HCT116 (cell line): ENCODE results near the gene MME. TPM values are rescaled to one million over a fixed set of nuclear protein-coding genes. Genes with fewer than 3 reads are reported as not detected.

Experiments used
- ATAC-seq: fragments of 200-7000 bp; cut with Tn5 transposase; 2 replicates; pipeline ENCODE4 v1.9.1; 2020; ENCODE audit warnings: mild to moderate bottlenecking, moderate library complexity
- BruUV-seq: library from RNA; stranded (reverse); fragments of 400-500 nt; replicated peaks from 2 replicates; lab custom pipeline; 2021; lab: Mats Ljungman, UMichigan
- CTCF ChIA-PET: fragments of 300-600 bp; sonication (Branson Sonifier 250); formaldehyde crosslinking; loops from one replicate; lab custom pipeline; 2021; ENCODE audit warnings: antibody characterized with exemption; lab: Charles Lee
- POLR2A ChIA-PET: fragments of 300-600, 350-600 bp; sonication (Branson Sonifier 250); formaldehyde crosslinking; loops from one replicate; lab custom pipeline; 2021; ENCODE audit warnings: antibody characterized with exemption; lab: Charles Lee
- RAD21 ChIA-PET, 2 experiments: fragments of 300-600 bp; sonication (Branson Sonifier 250); formaldehyde crosslinking; loops; one replicate each; lab custom pipeline; 2023; ENCODE audit warnings: low total read pairs in 2 of 2; ENCODE audit not compliant: uncharacterized antibody in 2 of 2, unreplicated experiment in 2 of 2, low non-redundant PET in 1 of 2; lab: Charles Lee
- DNase-seq: peaks from one replicate; pipeline ENCODE4 v3.0.0-alpha.2; 2010; ENCODE audit warnings: low read depth, low spot score
- H2AFZ ChIP-seq: fragments of 200-600 bp; shearing (Covaris generic), sonication (generic); 2 replicates; pipeline ENCODE4 v1.6.1; 2017; ENCODE audit warnings: low read depth, mixed run types, mixed read lengths, antibody characterized with exemption, low read length; ENCODE audit not compliant: poor library complexity, severe bottlenecking
- H3K27ac ChIP-seq: 2 replicates; pipeline ENCODE4 v1.5.1; 2012; ENCODE audit warnings: low read depth, low read length
- H3K27me3 ChIP-seq: fragments of 200-600 bp; sonication (generic); 2 replicates; pipeline ENCODE4 v1.6.1; 2016; ENCODE audit warnings: mixed run types, low read length, mixed read lengths; ENCODE audit not compliant: insufficient read depth
- H3K36me3 ChIP-seq, 2 experiments: fragments of 200-500 bp in 1 of 2; fragments of 200-600 bp in 1 of 2; sonication (Bioruptor generic) in 1 of 2; sonication (generic) in 1 of 2; 2 replicates each; pipeline versions ENCODE4 v1.5.1 to v1.6.1; 2014 to 2016; ENCODE audit warnings: low read length in 2 of 2, inconsistent platforms in 1 of 2, mixed read lengths in 1 of 2, mixed run types in 1 of 2; ENCODE audit not compliant: insufficient read depth in 2 of 2, control insufficient read depth in 1 of 2
- H3K4me1 ChIP-seq, 2 experiments: fragments of 200-600 bp in 1 of 2; sonication (generic) in 1 of 2; 2 replicates each; pipeline versions ENCODE4 v1.5.1 to v1.6.1; 2012 to 2017; ENCODE audit warnings: low read length in 2 of 2, inconsistent platforms in 1 of 2, mild to moderate bottlenecking in 1 of 2, mixed read lengths in 1 of 2, mixed run types in 1 of 2, moderate library complexity in 1 of 2; ENCODE audit not compliant: insufficient read depth in 2 of 2, control insufficient read depth in 1 of 2
- H3K4me2 ChIP-seq: fragments of 200-600 bp; sonication (generic); 2 replicates; pipeline ENCODE4 v1.6.1; 2017; ENCODE audit warnings: mixed run types, low read length, mixed read lengths
- H3K4me3 ChIP-seq, 2 experiments: fragments of 200-600 bp in 1 of 2; sonication (generic) in 1 of 2; replicated peaks in 1 of 2; 2 replicates each; pipeline ENCODE4 v1.5.1; 2011 to 2016; ENCODE audit warnings: low read length in 2 of 2, control low read depth in 1 of 2, low read depth in 1 of 2, mild to moderate bottlenecking in 1 of 2, mixed read lengths in 1 of 2, mixed run types in 1 of 2
- H3K79me2 ChIP-seq: fragments of 200-600 bp; sonication (generic); 2 replicates; pipeline ENCODE4 v1.6.1; 2017; ENCODE audit warnings: mild to moderate bottlenecking, mixed run types, low read length, moderate library complexity, mixed read lengths; ENCODE audit not compliant: insufficient read depth
- H3K9ac ChIP-seq: fragments of 200-600 bp; sonication (generic); 2 replicates; pipeline ENCODE4 v1.6.1; 2016; ENCODE audit warnings: low read length, mixed read lengths
- H3K9me2 ChIP-seq: fragments of 200-600 bp; sonication (generic), shearing (Covaris generic); 2 replicates; pipeline ENCODE4 v1.6.1; 2017; ENCODE audit warnings: mixed run types, mild to moderate bottlenecking, moderate library complexity; ENCODE audit not compliant: insufficient read depth
- H3K9me3 ChIP-seq, 2 experiments: fragments of 200-500 bp in 1 of 2; fragments of 200-600 bp in 1 of 2; sonication (Bioruptor generic) in 1 of 2; sonication (generic) in 1 of 2; 2 replicates each; pipeline ENCODE4 v1.6.1; 2014 to 2017; ENCODE audit warnings: low read length in 2 of 2, mixed read lengths in 2 of 2, inconsistent platforms in 1 of 2, low read depth in 1 of 2, mild to moderate bottlenecking in 1 of 2, mixed run types in 1 of 2, moderate library complexity in 1 of 2; ENCODE audit not compliant: control insufficient read depth in 1 of 2, insufficient read depth in 1 of 2
- H4K20me1 ChIP-seq: fragments of 200-600 bp; sonication (generic), shearing (Covaris generic); 2 replicates; pipeline ENCODE4 v1.6.1; 2017; ENCODE audit warnings: mixed run types, mild to moderate bottlenecking, moderate library complexity; ENCODE audit not compliant: insufficient read depth
- CBX3 ChIP-seq: IDR thresholded peaks from 2 replicates; pipeline ENCODE4 v1.6.1; 2012; ENCODE audit warnings: low read depth
- CEBPB ChIP-seq: IDR thresholded peaks from 2 replicates; pipeline ENCODE4 v1.6.1; 2012; ENCODE audit warnings: low read depth
- EGR1 ChIP-seq: IDR thresholded peaks from 2 replicates; pipeline ENCODE4 v1.6.1; 2012; ENCODE audit warnings: low read depth
- EZH2 ChIP-seq: fragments of 200-600 bp; sonication (generic); IDR thresholded peaks from 2 replicates; pipeline ENCODE4 v1.6.1; 2017; ENCODE audit warnings: antibody characterized with exemption, mixed run types
- FOSL1 ChIP-seq: IDR thresholded peaks from 2 replicates; pipeline ENCODE4 v1.6.1; 2012; ENCODE audit warnings: low read depth
- JUND ChIP-seq: IDR thresholded peaks from 2 replicates; pipeline ENCODE4 v1.6.1; 2012
- POLR2AphosphoS5 ChIP-seq: IDR thresholded peaks from 2 replicates; pipeline ENCODE4 v1.6.1; 2011; ENCODE audit warnings: mild to moderate bottlenecking, low read depth, low read length, moderate library complexity
- RAD21 ChIP-seq: IDR thresholded peaks from 2 replicates; pipeline ENCODE4 v1.6.1; 2012; ENCODE audit warnings: low read depth, mild to moderate bottlenecking
- SIN3A ChIP-seq: IDR thresholded peaks from 2 replicates; pipeline ENCODE4 v1.6.1; 2012; ENCODE audit warnings: low read depth
- SRF ChIP-seq: IDR thresholded peaks from 2 replicates; pipeline ENCODE4 v1.6.1; 2012; ENCODE audit warnings: low read depth
- YY1 ChIP-seq: IDR thresholded peaks from 2 replicates; pipeline ENCODE4 v1.6.1; 2011; ENCODE audit warnings: low read length, low read depth, moderate library complexity, mild to moderate bottlenecking; ENCODE audit not compliant: insufficient replicate concordance; ENCODE audit errors: extremely low read depth
- ZFX ChIP-seq: fragments of 450-650 bp; IDR thresholded peaks from 2 replicates; pipeline ENCODE4 v1.6.1; 2017
- ZNF274 ChIP-seq: fragments of 200-500 bp; sonication (Bioruptor generic); IDR thresholded peaks from 2 replicates; pipeline ENCODE4 v1.6.1; 2014; ENCODE audit warnings: mild to moderate bottlenecking, low read depth, low read length, inconsistent platforms
- intact Hi-C: fragments of 100-400 bp; cut with micrococcal nuclease; formaldehyde crosslinking; loops from 2 replicates; pipeline ENCODE4 v1.10.0; 2022
- total RNA-seq: library from RNA; stranded (reverse); gene quantifications from one replicate; pipeline ENCODE4 v1.2.1, GENCODE V29; 2021; ENCODE audit not compliant: unreplicated experiment
- TF ChIP-seq, protein P1 (sequence below), 3 experiments: fragments of 200-600 bp in 1 of 3; sonication (generic) in 1 of 3; IDR thresholded peaks in 2 of 3; conservative IDR thresholded peaks in 1 of 3; 2 replicates each; pipeline ENCODE4 v1.5.1; 2012 to 2017; ENCODE audit warnings: low read depth in 2 of 3, low read length in 2 of 3, antibody characterized with exemption in 1 of 3, borderline replicate concordance in 1 of 3, control low read depth in 1 of 3, mild to moderate bottlenecking in 1 of 3, mixed read lengths in 1 of 3, mixed run types in 1 of 3, moderate library complexity in 1 of 3; ENCODE audit not compliant: insufficient read depth in 1 of 3
- TF ChIP-seq, protein P2 (sequence below): IDR thresholded peaks from 2 replicates; pipeline ENCODE4 v1.6.1; 2011; ENCODE audit warnings: mild to moderate bottlenecking, low read length, moderate library complexity; ENCODE audit not compliant: insufficient replicate concordance; ENCODE audit errors: extremely low read depth
- TF ChIP-seq, protein P3 (sequence below): IDR thresholded peaks from 2 replicates; pipeline ENCODE4 v1.6.1; 2012
- TF ChIP-seq, protein P4 (sequence below): IDR thresholded peaks from 2 replicates; pipeline ENCODE4 v1.6.1; 2012; ENCODE audit warnings: low read depth

Gene MME
- total RNA-seq, 1 experiment from 2014 or later: 0.34 TPM

DNA sequence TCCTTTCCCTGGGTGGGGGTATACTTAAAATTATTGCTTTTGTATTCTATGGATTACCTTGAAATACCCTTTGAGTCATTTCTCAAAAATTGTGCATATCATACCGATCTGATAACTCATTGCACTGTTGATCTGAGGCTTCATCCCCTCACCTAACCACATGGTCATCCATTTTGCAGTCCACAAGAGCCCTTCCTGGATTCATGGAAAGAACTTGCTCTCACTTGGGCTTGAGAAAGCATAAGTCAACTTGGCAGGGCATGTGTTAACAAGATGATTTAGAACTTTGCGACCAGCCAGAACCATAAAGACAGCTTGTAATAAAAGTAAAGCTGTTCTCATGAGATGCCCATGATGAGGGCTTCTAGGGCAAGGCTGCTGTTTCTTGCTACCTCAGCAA, 22.2 kb downstream of the MME start (continued):
- TF ChIP-seq EZH2: no peak

DNA sequence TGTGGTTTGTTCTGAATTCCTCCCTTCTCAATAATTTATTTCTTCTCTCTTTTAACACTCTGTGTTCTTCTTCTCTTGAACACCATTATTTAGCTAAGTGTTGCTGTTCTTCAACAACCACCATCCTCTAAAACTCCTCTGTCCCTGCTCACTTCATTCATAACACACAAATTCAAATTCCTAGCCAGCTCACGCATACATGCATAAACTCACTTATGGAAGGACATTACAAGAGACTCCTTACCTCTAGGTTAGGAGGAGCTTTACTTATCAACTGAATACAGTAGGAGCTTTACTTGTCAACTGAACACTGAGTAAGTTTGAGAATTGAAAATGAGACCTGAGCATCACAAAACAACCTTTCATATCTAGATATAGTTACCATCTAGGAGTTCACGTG, 23.6 kb downstream of the MME start:
- H3K9me2 ChIP-seq: no peaks in the 10 kb centered on the region
- no peak overlapping the region for H3K27ac ChIP-seq
- no peaks in the 10 kb centered on the region for H3K36me3 ChIP-seq
- no TSS peak for BruUV-seq
- TF ChIP-seq RAD21 (no peak), POLR2AphosphoS5 (no peak), EGR1 (no peak), ZFX (no peak), ZNF274 (no peak), CBX3 (no peak), FOSL1 (no peak), YY1 (no peak), SIN3A (no peak), JUND (no peak), CEBPB (no peak), EZH2 (no peak), SRF (no peak)
- TF ChIP-seq, protein P1, sequence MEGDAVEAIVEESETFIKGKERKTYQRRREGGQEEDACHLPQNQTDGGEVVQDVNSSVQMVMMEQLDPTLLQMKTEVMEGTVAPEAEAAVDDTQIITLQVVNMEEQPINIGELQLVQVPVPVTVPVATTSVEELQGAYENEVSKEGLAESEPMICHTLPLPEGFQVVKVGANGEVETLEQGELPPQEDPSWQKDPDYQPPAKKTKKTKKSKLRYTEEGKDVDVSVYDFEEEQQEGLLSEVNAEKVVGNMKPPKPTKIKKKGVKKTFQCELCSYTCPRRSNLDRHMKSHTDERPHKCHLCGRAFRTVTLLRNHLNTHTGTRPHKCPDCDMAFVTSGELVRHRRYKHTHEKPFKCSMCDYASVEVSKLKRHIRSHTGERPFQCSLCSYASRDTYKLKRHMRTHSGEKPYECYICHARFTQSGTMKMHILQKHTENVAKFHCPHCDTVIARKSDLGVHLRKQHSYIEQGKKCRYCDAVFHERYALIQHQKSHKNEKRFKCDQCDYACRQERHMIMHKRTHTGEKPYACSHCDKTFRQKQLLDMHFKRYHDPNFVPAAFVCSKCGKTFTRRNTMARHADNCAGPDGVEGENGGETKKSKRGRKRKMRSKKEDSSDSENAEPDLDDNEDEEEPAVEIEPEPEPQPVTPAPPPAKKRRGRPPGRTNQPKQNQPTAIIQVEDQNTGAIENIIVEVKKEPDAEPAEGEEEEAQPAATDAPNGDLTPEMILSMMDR (IDR thresholded peaks at IDR 0.05 in 2 of 3, conservative IDR thresholded peaks at IDR 0.05 in 1 of 3; ENCODE audit: borderline replicate concordance in 1 of 3, insufficient read depth in 1 of 3, low read depth in 2 of 3, low read length in 2 of 3): no peak
- TF ChIP-seq, protein P2, sequence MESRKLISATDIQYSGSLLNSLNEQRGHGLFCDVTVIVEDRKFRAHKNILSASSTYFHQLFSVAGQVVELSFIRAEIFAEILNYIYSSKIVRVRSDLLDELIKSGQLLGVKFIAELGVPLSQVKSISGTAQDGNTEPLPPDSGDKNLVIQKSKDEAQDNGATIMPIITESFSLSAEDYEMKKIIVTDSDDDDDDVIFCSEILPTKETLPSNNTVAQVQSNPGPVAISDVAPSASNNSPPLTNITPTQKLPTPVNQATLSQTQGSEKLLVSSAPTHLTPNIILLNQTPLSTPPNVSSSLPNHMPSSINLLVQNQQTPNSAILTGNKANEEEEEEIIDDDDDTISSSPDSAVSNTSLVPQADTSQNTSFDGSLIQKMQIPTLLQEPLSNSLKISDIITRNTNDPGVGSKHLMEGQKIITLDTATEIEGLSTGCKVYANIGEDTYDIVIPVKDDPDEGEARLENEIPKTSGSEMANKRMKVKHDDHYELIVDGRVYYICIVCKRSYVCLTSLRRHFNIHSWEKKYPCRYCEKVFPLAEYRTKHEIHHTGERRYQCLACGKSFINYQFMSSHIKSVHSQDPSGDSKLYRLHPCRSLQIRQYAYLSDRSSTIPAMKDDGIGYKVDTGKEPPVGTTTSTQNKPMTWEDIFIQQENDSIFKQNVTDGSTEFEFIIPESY: no peak
- TF ChIP-seq, protein P3, sequence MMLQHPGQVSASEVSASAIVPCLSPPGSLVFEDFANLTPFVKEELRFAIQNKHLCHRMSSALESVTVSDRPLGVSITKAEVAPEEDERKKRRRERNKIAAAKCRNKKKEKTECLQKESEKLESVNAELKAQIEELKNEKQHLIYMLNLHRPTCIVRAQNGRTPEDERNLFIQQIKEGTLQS: no peak
- TF ChIP-seq, protein P4, sequence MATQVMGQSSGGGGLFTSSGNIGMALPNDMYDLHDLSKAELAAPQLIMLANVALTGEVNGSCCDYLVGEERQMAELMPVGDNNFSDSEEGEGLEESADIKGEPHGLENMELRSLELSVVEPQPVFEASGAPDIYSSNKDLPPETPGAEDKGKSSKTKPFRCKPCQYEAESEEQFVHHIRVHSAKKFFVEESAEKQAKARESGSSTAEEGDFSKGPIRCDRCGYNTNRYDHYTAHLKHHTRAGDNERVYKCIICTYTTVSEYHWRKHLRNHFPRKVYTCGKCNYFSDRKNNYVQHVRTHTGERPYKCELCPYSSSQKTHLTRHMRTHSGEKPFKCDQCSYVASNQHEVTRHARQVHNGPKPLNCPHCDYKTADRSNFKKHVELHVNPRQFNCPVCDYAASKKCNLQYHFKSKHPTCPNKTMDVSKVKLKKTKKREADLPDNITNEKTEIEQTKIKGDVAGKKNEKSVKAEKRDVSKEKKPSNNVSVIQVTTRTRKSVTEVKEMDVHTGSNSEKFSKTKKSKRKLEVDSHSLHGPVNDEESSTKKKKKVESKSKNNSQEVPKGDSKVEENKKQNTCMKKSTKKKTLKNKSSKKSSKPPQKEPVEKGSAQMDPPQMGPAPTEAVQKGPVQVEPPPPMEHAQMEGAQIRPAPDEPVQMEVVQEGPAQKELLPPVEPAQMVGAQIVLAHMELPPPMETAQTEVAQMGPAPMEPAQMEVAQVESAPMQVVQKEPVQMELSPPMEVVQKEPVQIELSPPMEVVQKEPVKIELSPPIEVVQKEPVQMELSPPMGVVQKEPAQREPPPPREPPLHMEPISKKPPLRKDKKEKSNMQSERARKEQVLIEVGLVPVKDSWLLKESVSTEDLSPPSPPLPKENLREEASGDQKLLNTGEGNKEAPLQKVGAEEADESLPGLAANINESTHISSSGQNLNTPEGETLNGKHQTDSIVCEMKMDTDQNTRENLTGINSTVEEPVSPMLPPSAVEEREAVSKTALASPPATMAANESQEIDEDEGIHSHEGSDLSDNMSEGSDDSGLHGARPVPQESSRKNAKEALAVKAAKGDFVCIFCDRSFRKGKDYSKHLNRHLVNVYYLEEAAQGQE: no peak
- RAD21 ChIA-PET: no interaction called here
- H3K27me3 ChIP-seq: no peaks in the 10 kb centered on the region
- intact Hi-C loops: no loop called here
- no peaks in the 10 kb centered on the region for H3K79me2 ChIP-seq
- no peak overlapping the region for H2AFZ ChIP-seq
- H3K4me2 ChIP-seq: no peak overlapping the region
- POLR2A ChIA-PET: no interaction called here
- no peak overlapping the region for H3K9ac ChIP-seq
- no peak for DNase-seq
- CTCF ChIA-PET: no interaction called here
- H3K9me3 ChIP-seq: no peaks in the 10 kb centered on the region
- peaks cover 0 to 9% of the 10 kb centered on the region in 2 experiments; a peak in 1 of 4 replicates for H3K4me1 ChIP-seq
- H3K4me3 ChIP-seq: no peak overlapping the region
- H4K20me1 ChIP-seq: no peaks in the 10 kb centered on the region
- no peak for ATAC-seq
